HuH-7.5 (cell line): ENCODE results near the gene GPC6.

Experiments
- DNase-seq: peaks from one replicate; pipeline ENCODE4 v3.0.0; 2011; ENCODE audit warnings: low spot score

The GPC6 gene

DNA sequence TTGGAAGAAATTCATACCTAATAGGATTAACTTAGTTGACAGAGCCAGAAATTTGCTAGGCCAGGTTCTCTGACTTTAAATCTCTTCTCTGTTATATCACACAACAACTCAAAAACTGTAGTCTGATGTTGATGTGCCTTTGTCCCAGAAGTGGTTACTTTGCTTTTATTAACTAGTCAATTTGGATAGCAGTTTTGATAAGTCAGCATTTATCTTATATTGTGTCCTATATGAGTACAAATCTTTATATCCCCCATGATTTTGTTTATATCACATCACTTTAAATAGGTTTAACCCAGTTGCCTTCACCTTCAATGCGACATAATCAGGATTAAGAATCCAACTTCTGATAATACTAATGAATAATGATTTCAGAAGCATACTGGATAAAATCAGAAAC, 459.3 kb downstream of the GPC6 start:
- DNase-seq, result no peak

DNA sequence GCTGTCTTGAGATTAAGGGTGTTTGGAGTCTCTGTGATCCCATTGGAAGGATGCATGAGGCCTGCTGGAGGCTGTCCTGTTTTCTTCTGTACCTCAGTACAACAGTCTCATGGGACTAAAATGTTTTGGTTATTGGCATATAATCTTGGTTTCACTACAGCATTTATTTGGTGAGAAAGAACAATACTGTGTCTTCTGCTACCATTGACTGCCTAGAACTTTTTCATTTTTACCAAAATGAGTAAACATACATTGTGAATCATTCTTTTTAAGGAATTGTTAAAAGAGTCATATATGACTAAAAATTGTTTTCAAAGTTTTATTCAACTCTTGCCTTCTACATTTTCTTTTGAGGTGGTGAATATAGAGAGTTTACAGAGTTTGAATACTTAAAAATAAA, 459.8 kb downstream of the GPC6 start:
- DNase-seq, result no peak

DNA sequence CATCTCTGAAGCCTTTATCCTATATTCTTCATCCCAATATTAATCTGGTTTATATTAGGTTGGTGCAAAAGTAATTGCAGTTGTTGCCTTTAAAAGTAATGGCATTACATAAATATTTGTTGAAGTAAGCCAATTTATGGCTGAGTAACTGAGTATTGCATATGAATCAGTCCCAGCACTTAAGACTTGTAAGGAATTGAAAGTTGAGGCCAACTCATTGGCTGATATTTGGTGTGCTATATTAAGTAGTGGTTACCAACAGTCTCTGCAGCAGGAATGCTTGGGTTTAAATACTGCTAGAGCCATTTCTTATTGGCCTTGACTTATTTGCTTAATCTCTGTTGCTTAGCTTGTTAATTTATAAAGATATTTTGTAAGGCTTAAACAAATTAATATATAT, 460.7 kb downstream of the GPC6 start:
- no peak for DNase-seq

DNA sequence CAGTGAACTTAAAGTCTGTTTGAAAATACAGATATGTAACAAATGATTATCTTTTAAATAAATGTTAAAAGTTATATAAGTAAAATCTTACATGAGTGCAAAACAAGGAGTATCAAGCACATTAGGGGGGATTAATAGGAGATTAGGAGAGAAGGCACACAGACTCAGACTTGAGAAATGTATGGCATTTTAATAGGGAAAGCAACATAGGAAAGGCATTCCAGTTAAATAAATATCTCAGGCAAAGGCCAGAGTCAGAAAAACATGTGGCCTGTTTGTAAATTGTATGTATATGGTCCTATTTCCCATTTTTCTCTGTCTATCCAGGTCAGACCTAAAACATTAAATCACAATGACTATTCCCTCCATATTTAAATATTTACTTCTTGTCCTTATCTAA, 462.7 kb downstream of the GPC6 start:
- DNase-seq, result no peak

DNA sequence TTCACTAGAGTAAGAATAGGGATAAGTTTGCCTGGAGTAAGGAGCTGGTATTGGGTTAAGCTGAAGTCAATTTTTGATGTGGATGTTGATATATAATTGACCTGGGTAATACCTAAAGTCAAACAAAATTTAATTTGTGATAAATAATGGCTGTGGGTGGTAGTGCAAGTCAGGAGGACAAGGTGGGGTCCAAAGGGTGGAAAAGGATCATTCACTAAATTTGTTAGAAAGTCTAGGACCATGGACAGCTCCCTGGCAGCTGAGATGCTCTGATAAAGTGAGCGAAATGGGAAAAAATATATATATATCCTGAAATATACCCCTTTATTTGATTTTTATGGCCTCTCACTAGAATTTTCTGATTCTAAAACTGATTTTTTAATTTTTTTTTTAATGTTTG, 463.5 kb downstream of the GPC6 start:
- DNase-seq, result no peak

DNA sequence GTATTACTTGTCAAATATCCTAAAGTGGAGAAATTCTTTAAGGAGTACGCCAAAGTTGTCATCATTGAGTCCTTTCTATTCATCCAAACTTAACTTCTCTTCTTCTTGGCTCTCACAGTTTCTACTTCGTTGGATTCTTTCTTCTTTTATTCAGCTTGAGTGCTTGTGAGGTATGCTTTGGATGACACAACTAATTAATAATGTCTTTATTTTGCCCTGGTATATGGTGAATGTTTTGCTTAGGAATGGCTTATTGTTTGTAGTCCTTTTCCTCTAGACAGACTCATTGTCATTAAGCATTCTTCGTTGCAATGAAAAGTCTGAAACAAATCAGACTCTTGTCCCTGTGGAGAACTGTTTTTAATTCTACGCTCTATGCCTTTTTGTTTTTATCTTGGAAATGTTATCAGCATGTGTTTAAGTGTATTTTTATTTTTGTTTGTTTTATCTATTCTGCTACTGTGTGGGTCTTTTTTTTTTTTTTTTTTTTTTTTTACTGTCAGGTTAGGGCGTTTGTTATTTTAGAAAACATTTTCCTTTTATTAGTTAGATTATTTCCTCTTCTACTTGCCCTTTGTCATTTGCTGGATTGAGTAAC, 471.5 kb downstream of the GPC6 start:
- DNase-seq, result no peak

DNA sequence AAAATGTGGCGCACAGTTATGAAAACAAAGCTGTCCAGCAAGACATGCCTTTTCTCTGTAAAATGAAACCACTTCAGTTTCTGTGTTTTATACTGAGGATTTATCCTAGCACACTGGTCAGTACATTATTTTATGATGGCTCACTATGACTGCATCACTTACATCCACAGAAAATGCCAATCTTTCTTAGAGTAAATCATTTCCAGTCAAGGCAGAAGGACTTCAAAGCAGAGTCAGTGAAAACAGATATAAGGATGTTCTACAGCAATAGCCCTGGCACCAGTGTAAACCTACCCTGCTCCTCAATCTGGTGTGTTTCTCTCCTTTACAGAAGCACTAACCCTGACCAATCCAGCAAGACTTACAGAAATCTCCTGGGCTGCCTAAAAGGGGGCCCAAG, 473.5 kb downstream of the GPC6 start:
- no peak for DNase-seq

DNA sequence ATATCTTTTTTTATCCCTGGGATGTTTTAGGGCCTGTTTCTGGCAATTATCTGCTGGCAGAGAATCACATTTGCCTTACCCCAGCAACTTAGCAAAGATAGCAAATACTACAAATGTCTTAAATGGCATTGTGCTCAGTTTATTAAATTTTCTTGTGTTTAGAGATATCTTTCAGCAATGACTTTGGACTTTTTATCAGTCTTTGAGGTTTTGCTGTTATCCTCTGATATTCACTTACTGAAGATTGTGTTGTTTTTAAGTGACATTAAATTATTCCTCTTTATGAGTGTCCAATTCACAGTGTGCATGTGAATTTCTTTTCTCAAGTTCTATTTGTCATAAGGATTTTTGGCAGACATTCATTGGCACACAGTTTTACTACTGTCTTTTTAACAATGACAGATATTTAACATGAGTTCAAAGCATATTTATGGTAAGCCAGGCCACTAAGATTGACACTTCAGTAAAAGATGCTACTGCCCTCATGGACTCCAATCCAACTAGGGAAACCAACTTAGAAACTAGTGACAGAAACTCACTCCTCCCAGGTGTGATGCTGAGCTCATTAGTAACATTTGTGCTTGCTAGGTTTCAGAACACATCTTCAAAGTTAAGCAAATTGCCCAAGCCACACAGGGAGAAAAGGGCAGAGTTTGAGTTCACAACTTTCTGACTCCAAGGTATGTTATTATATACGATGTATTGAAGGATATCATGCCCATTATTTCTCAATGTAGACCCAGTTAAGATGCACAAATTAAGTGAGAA, 481.9 kb downstream of the GPC6 start:
- DNase-seq, result no peak

DNA sequence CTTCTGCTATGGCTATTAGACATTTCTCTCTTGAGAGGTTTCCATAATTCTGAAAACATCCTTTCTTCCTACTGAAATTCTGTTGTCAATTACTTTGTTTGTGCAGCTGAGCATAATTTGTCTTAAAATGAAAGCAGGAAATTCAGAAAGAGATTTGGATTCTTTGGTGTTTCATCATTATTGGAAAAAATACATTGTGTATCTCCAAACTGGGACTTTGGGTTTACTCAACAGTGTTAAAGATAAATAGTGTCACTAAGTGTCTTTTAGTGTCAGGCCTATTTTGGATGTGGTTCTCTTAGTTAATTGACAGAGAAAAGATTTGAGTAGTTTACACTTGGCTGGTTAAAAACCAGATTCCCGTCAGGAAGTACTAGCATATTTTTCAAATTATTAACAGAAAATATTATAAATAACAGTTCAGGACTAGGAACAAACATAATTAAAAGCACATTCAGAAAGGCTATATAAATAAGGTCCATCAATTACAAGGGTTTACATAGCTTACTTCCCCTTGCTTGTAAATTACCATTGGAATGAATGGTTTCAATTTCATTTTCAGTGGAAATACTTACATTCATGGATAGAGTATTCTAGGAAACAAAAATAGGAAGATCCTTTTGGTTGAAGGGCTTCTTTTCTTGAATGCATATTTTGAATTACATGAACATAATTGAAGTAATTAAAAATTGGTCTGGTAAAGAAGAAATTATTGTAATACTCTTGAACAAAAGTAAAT, 483.1 kb downstream of the GPC6 start:
- DNase-seq, result no peak

DNA sequence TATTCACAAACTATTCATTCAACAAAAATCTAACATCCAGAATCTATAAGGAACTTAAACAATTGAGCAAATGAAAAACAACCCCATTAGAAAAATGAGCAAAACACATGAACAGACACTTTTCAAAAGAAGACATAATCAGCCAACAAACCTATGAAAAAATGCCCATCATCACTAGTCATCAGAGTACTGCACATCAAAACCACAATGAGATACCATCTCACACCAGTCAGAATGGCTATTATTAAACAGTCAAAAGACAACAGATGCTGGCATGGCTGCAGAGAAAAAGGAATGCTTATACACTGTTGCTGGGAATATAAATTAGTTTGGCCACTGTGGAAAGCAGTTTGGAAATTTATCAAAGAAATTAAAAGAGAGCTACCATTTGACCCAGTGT, 487.6 kb downstream of the GPC6 start:
- no peak for DNase-seq

DNA sequence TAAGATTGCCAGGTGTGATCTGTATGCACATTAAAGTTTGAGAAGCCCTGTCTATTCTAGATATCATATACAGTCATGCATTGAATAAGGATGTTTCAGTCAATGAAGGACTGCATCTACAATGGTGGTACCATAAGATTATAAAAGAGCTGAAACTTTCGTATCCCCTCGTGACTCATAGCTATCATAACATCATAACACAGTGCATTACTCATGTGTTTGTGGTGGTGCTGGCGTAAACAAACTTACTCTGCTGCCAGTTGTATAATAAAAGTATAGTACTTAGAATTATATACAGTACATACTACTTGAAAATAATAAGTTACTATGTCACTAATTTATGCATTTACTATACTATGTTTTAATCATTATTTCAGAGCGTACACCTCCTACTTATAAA, 489.3 kb downstream of the GPC6 start:
- no peak for DNase-seq

DNA sequence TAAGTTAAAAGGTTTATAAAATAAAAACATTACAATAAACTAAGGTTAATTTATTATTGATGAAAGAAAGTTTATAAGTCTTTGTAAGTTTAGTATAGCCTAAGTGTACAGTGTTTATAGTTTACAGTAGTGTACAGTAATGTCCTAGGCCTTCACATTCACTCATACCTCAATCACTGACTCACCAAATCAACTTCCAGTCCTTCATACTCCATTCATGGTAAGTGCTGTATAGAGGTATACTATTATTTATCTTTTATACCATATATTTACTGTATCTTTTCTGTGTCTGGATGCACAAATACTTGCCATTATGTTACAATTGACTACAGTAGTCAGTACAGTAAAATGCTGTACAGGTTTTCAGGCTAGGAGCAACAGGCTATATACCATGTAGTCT, 490.0 kb downstream of the GPC6 start:
- DNase-seq, result no peak

DNA sequence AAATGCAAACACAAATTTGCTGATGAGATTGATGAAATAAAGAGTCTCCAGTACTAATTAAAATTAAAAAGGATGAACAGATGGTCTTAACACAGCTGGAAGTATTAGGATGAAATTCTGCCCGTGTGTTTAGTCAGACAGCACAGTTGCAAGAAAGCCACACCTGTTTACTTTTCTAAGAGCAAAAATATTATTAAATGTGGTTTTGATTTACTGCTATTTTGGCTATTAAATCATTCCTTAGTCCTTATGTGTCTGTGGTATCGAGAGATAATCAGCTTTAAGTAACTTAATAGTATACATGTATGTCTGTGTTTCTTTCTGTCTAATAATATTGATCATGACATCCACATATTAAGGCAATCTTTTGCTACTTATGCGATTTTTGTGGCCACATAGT, 494.9 kb downstream of the GPC6 start:
- DNase-seq, result no peak

DNA sequence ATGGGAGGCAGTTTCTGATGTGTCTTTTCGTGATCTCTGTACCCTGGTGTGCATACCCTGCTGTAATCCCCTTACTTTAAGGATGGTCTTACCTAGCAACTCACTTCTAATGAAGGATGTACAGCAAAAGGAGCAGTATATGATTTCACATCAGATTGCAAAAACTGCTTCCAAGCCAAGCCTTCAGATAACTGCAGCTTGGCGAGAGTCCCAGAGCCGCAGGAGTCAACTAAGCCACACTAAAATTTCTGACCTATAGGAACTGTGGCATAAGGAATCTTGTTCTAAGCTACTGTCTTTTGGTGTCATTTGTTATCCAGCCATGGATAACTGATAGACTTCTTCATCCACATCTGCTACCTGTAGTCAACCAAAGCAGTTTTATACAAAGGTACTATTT, 496.7 kb downstream of the GPC6 start:
- DNase-seq, result no peak

DNA sequence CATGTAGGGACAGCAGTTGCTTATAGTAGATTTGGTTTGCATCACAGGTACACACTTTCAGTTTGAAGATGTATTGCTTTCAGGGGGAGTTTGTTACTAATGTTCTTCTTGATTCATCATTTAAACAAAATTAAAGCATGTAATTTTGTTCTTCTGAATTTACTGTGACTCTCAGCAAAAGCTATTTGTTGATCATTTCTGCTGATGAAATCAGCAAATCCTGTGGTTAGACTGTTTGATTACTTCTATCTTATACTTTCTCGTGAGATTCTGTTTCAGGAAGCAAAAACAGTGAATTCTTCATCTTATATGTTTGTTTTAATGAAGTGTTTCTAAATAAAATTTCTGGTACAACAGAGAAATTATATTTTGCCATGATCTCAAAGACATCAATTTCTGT, 497.6 kb downstream of the GPC6 start:
- no peak for DNase-seq

DNA sequence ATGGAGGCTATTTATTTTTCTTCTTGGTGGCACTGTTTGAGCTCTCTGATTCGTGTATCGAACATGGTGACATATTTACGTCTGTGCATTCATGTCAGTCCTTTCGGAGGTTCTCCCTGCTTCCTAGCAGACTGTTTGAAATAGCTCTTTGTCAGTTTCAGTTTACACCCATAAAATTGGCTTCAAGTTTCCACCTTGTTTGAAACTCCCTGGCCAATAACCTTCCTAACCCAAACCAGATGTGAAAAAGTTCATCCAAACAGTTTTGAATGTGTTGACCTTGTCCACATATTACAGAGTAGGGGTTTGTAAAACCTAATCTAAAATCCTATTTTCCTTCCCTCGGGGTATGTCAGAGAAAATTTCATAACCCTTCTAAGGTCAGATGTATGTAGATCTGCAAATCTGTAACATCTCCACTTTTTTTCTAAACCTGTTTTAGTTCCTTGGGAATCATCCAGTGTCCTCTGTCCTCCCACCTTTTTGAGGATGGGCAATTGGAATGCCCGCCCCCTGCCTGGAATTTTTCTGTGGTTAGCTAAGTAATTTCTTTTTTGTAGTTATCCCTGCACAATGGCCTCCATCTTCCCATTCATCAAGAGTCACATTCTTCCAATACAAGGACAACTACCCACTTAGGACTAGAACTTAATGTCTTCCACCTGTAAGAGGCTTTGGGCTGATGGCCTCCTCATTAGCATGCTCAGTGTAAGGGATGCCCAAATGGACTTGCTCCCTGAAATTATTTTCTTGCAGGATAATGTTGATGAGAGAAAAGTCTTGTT, 499.8 kb downstream of the GPC6 start:
- DNase-seq, result no peak

DNA sequence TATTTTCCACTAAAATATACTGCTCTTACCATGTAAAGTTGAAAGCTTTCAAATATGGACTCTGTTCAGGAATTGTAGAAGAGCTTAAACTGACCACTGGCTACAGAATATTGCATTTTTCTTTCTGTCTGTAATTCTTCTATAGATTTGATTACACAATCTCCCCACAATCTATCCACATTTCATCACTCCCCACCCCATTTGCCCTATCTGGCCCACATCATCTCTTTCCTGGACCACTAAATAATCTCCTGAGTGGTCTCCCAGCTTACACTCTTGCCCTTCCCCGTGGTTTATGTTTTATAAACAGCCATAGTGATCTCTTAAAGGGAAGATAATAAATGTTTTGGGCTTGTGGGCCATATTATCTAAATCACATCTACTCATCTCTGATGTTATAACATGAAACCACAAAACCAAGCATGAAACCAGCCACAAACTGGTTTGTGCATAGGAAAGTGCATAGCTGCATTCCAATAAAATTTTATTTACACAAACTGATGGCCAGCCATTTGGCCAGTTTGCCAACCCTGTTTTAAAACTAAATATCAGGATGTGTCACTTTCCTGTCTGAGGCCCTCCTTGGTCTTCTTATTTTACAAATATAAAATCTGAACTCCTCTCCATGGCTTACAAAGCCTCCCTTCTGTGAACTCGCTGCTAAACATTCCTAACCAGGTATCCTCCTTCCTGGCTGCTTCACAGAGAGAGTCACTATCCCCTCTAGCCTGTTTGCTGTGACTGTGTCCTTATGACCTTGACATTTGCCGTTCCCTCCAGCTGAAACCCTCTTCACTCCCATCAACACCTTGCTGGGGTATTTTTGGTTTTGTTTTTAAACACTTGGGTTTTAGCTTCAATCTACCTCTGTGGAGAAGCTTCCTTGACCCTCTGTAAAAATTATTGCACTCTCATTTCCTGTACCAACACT, 500.9 kb downstream of the GPC6 start:
- DNase-seq, result no peak

DNA sequence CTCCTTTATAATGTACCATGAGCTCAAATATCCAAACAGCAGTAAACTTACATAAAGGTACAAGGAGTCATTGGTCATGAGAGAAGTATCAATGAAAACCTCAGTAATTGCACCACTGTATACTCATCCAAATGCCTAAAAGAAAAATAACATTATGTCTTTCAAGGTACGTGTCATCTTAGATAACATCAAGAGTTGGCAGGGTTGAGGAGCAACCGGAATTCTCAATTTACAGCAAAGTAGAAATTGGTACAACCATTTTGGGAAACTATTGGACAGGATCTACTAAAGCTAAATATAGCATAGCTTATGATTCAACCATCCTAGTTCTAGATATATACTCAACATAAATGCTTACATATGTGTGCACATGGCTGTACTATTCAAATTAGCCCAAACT, 502.8 kb downstream of the GPC6 start:
- no peak for DNase-seq

DNA sequence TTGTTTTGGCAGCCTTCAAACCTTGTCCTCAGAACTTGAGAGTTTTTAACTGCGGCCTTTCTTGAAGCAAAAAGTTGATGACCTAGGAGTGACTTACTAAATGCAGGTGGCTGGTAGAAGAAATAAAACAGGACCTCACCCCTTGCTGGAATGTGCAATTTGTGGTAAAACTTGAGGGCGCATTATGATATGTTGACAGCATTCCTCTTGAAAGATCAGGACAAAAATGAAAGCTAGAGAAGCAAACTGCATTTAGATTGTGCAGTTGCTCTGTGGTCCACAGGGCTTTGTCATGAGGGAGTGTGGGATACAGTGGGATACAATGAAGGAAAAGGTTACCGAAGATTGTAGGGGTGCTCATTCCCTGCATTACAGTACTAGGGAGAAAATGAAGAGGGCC, 504.2 kb downstream of the GPC6 start:
- no peak for DNase-seq

DNA sequence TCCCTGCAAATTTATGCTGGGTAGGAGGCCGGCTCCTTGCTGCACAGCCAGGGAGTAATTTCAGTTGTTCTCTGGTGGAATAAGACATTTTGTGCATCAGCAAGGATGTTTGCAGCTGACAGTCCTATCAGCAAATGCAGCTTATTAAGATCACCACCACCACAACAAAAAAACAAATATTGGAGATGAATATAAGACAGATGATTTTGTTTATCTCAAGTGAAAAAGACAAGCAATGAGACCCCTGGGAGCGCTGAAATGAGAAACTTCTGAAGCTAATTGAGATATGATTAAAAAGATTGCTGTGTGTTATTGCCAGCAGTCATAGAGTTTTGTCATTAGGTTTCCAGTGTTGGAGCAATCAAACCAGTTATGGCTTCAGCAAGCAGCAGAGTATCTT, 505.6 kb downstream of the GPC6 start:
- DNase-seq, result no peak

DNA sequence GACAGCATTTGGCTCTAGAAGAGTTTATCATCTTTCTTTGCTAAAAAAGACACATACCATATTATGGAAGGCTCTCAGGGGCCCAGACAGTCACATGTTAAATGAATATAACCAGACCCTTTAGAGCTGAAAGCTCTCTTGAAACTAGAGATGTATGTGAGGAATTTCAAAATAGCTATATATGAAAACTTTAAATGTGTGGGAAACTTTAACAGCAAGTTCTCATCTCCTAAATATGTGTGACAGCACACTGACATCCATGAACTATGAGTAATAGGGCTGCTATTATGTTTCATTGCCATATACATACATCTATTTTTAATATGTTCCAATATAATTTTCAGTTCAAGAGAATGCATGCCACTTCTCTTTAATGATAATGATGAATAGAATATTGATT, 509.5 kb downstream of the GPC6 start:
- no peak for DNase-seq

DNA sequence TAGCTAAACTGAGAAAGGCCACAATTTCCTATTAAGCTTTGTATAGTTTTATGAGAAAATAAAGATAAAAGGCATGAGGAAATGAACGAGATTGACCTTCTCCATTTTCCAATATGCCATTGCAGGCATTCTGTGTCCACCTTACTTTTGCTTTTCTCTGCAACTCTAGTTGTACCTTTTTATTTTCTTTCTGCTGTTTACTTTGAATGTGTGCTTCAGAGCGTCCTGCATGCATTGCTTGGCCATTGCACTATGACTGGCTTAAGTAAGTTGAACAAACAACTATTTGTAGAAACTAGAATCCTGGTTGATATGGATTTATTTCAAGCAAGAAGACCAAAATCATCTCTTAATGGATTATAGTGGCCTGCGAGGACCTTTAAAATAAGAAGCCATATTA, 510.3 kb downstream of the GPC6 start:
- DNase-seq, result no peak
